C4-2B (cell line): ENCODE measurements around the gene ZSWIM9.
"Not testable (repeated sequence)": the region's sequence is repeated elsewhere in the genome, so short reads cannot be mapped to it uniquely, and the experiment has no call there.

ENCODE experiments used
- H3K27ac ChIP-seq: fragments of 450-650 bp; 2 replicates; pipeline ENCODE4 v1.5.1; 2017
- CTCF ChIP-seq: fragments of 450-650 bp; conservative IDR thresholded peaks from 2 replicates; pipeline ENCODE4 v1.5.1; 2017; ENCODE audit warnings: mild to moderate bottlenecking
- ZFX ChIP-seq: fragments of 450-650 bp; IDR thresholded peaks from 2 replicates; pipeline ENCODE4 v1.6.1; 2017

Gene ZSWIM9

GRCh38 chr19:48213959-48214358 is 43.5 kb downstream of the ZSWIM9 start:
- TF ChIP-seq ZFX (no peak), CTCF (no peak)
- H3K27ac ChIP-seq, result no peak overlapping the region

GRCh38 chr19:48216933-48217332 is 46.5 kb downstream of the ZSWIM9 start:
- TF ChIP-seq ZFX, result no peak
- H3K27ac ChIP-seq, result no peak overlapping the region

- no peak overlapping the region for H3K27ac ChIP-seq
- TF ChIP-seq CTCF, result no peak
- TF ChIP-seq ZFX, result no peak
Observed at GRCh38 chr19:48218997-48219396, 48.5 kb downstream of the ZSWIM9 start.

- not testable (repeated sequence) for H3K27ac ChIP-seq
Observed at GRCh38 chr19:48220784-48221183, 50.3 kb downstream of the ZSWIM9 start.

GRCh38 chr19:48221628-48222027 is 51.1 kb downstream of the ZSWIM9 start:
- TF ChIP-seq CTCF, result no peak
- no peak for TF ChIP-seq ZFX
- H3K27ac ChIP-seq, result no peak overlapping the region

GRCh38 chr19:48230555-48231129 is 60.2 kb downstream of the ZSWIM9 start:
- H3K27ac ChIP-seq, result no peak overlapping the region
- TF ChIP-seq CTCF (no peak), ZFX (no peak)

GRCh38 chr19:48237057-48237456 is 66.6 kb downstream of the ZSWIM9 start:
- no peak for TF ChIP-seq CTCF
- TF ChIP-seq ZFX, result no peak
- no peak overlapping the region for H3K27ac ChIP-seq

- no peak overlapping the region for H3K27ac ChIP-seq
- TF ChIP-seq CTCF, result no peak
- TF ChIP-seq ZFX, result no peak
Observed at GRCh38 chr19:48239120-48239519, 68.6 kb downstream of the ZSWIM9 start.
